Measurements from ENCODE around the gene ZNF710.

ZNF710 gene

GRCh38 chr15:90019611-90020010, 18.5 kb downstream of the ZNF710 start:
- DNase-seq (ENCODE audit: low read depth): no peak

- no peak for DNase-seq (ENCODE audit: low read depth)
These were observed 19.1 kb downstream of the ZNF710 start for GRCh38 chr15:90020021-90020735.

GRCh38 chr15:90020936-90021507, 19.9 kb downstream of the ZNF710 start:
- DNase-seq (ENCODE audit: low read depth): no peak

GRCh38 chr15:90022345-90022744, 21.2 kb downstream of the ZNF710 start:
- no peak for DNase-seq (ENCODE audit: low read depth)

GRCh38 chr15:90022905-90023700, 22.0 kb downstream of the ZNF710 start:
- DNase-seq (ENCODE audit: low read depth): no peak

GRCh38 chr15:90024406-90024805, 23.3 kb downstream of the ZNF710 start:
- no peak for DNase-seq (ENCODE audit: low read depth)

- no peak for DNase-seq (ENCODE audit: low read depth)
These were observed 24.4 kb downstream of the ZNF710 start for GRCh38 chr15:90025489-90026033.

- DNase-seq (ENCODE audit: low read depth): no peak
These were observed 27.3 kb downstream of the ZNF710 start for GRCh38 chr15:90028376-90028944.

GRCh38 chr15:90029024-90029423, 27.9 kb downstream of the ZNF710 start:
- no peak for DNase-seq (ENCODE audit: low read depth)

GRCh38 chr15:90030376-90030775, 29.3 kb downstream of the ZNF710 start:
- DNase-seq (ENCODE audit: low read depth): no peak

- no peak for DNase-seq (ENCODE audit: low read depth)
These were observed 30.2 kb downstream of the ZNF710 start for GRCh38 chr15:90031231-90031791.

GRCh38 chr15:90033006-90033405, 31.9 kb downstream of the ZNF710 start:
- no peak for DNase-seq (ENCODE audit: low read depth)

GRCh38 chr15:90033448-90033847, 32.3 kb downstream of the ZNF710 start:
- DNase-seq (ENCODE audit: low read depth): no peak

GRCh38 chr15:90035095-90035839, 34.1 kb downstream of the ZNF710 start:
- no peak for DNase-seq (ENCODE audit: low read depth)

GRCh38 chr15:90035840-90036230, 34.7 kb downstream of the ZNF710 start:
- no peak for DNase-seq (ENCODE audit: low read depth)

- no peak for DNase-seq (ENCODE audit: low read depth)
These were observed 35.2 kb downstream of the ZNF710 start for GRCh38 chr15:90036343-90036742.

- no peak for DNase-seq (ENCODE audit: low read depth)
These were observed 35.8 kb downstream of the ZNF710 start for GRCh38 chr15:90036806-90037510.

- DNase-seq (ENCODE audit: low read depth): no peak
These were observed 36.4 kb downstream of the ZNF710 start for GRCh38 chr15:90037511-90037860.

GRCh38 chr15:90037961-90038631, 37.0 kb downstream of the ZNF710 start:
- DNase-seq (ENCODE audit: low read depth): no peak

- DNase-seq (ENCODE audit: low read depth): no peak
These were observed 37.5 kb downstream of the ZNF710 start for GRCh38 chr15:90038632-90039095.
